HEK293 (cell line): ENCODE data around the gene VANGL1.

Experiments
- FEZF1 ChIP-seq: fragments of 450-650 bp; formaldehyde crosslinking; IDR thresholded peaks from 2 replicates; pipeline ENCODE4 v1.5.1; 2016; ENCODE audit warnings: missing biosample characterization, missing genetic modification characterization
- GLIS1 ChIP-seq: fragments of 450-650 bp; formaldehyde crosslinking; IDR thresholded peaks from 2 replicates; pipeline ENCODE4 v1.5.1; 2016; ENCODE audit warnings: missing biosample characterization, missing genetic modification characterization
- HIC1 ChIP-seq: fragments of 450-650 bp; formaldehyde crosslinking; IDR thresholded peaks from 2 replicates; pipeline ENCODE4 v1.5.1; 2016; ENCODE audit warnings: missing biosample characterization, missing genetic modification characterization
- IKZF3 ChIP-seq: fragments of 450-650 bp; IDR thresholded peaks from 2 replicates; pipeline ENCODE4 v1.5.0; 2018; ENCODE audit warnings: missing biosample characterization, mild to moderate bottlenecking, missing genetic modification characterization, moderate library complexity
- KLF1 ChIP-seq: fragments of 450-650 bp; formaldehyde crosslinking; IDR thresholded peaks from 2 replicates; pipeline ENCODE4 v1.5.1; 2016; ENCODE audit warnings: missing biosample characterization, missing genetic modification characterization
- OSR2 ChIP-seq: fragments of 450-650 bp; formaldehyde crosslinking; IDR thresholded peaks from 2 replicates; pipeline ENCODE4 v1.5.1; 2016; ENCODE audit warnings: missing biosample characterization, missing genetic modification characterization
- PATZ1 ChIP-seq: fragments of 450-650 bp; formaldehyde crosslinking; IDR thresholded peaks from 2 replicates; pipeline ENCODE4 v1.5.1; 2016; ENCODE audit warnings: missing biosample characterization, missing genetic modification characterization
- PRDM10 ChIP-seq: fragments of 450-650 bp; formaldehyde crosslinking; IDR thresholded peaks from 2 replicates; pipeline ENCODE4 v1.5.1; 2016; ENCODE audit warnings: missing biosample characterization, missing genetic modification characterization
- PRDM6 ChIP-seq: fragments of 450-650 bp; formaldehyde crosslinking; IDR thresholded peaks from 2 replicates; pipeline ENCODE4 v1.5.1; 2017; ENCODE audit warnings: missing biosample characterization, missing genetic modification characterization
- SCRT2 ChIP-seq: fragments of 450-650 bp; formaldehyde crosslinking; IDR thresholded peaks from 2 replicates; pipeline ENCODE4 v1.5.1; 2016; ENCODE audit warnings: missing biosample characterization, missing genetic modification characterization
- SP7 ChIP-seq: fragments of 450-650 bp; formaldehyde crosslinking; IDR thresholded peaks from 2 replicates; pipeline ENCODE4 v1.5.1; 2016; ENCODE audit warnings: missing biosample characterization, missing genetic modification characterization
- ZBTB20 ChIP-seq: fragments of 450-650 bp; formaldehyde crosslinking; IDR thresholded peaks from 2 replicates; pipeline ENCODE4 v1.5.1; 2016; ENCODE audit warnings: missing biosample characterization, missing genetic modification characterization
- ZNF169 ChIP-seq: fragments of 450-650 bp; formaldehyde crosslinking; IDR thresholded peaks from 2 replicates; pipeline ENCODE4 v1.5.1; 2016; ENCODE audit warnings: missing biosample characterization, missing genetic modification characterization
- ZNF175 ChIP-seq: fragments of 450-650 bp; formaldehyde crosslinking; IDR thresholded peaks from 2 replicates; pipeline ENCODE4 v1.5.1; 2016; ENCODE audit warnings: missing biosample characterization, missing genetic modification characterization
- ZNF280D ChIP-seq: fragments of 450-650 bp; formaldehyde crosslinking; IDR thresholded peaks from 2 replicates; pipeline ENCODE4 v1.5.1; 2016; ENCODE audit warnings: missing biosample characterization, missing genetic modification characterization
- ZNF292 ChIP-seq: fragments of 450-650 bp; formaldehyde crosslinking; IDR thresholded peaks from 2 replicates; pipeline ENCODE4 v1.5.1; 2016; ENCODE audit warnings: low read depth, missing biosample characterization, missing genetic modification characterization, borderline replicate concordance
- ZNF362 ChIP-seq: fragments of 450-650 bp; formaldehyde crosslinking; IDR thresholded peaks from 2 replicates; pipeline ENCODE4 v1.5.1; 2016; ENCODE audit warnings: missing biosample characterization, missing genetic modification characterization
- ZNF416 ChIP-seq: fragments of 450-650 bp; formaldehyde crosslinking; IDR thresholded peaks from 2 replicates; pipeline ENCODE4 v1.5.1; 2016; ENCODE audit warnings: missing biosample characterization, missing genetic modification characterization
- ZNF423 ChIP-seq: fragments of 450-650 bp; formaldehyde crosslinking; IDR thresholded peaks from 2 replicates; pipeline ENCODE4 v1.5.1; 2016; ENCODE audit warnings: missing biosample characterization, missing genetic modification characterization
- ZNF529 ChIP-seq: fragments of 450-650 bp; formaldehyde crosslinking; IDR thresholded peaks from 2 replicates; pipeline ENCODE4 v1.5.1; 2017; ENCODE audit warnings: missing genetic modification characterization, missing biosample characterization; ENCODE audit not compliant: insufficient replicate concordance
- ZNF600 ChIP-seq: fragments of 450-650 bp; formaldehyde crosslinking; IDR thresholded peaks from 2 replicates; pipeline ENCODE4 v1.5.1; 2016; ENCODE audit warnings: missing biosample characterization, missing genetic modification characterization
- ZNF629 ChIP-seq: fragments of 450-650 bp; formaldehyde crosslinking; IDR thresholded peaks from 2 replicates; pipeline ENCODE4 v1.5.1; 2017; ENCODE audit warnings: missing biosample characterization, missing genetic modification characterization
- ZNF660 ChIP-seq: fragments of 450-650 bp; IDR thresholded peaks from 2 replicates; pipeline ENCODE4 v1.5.1; 2018; ENCODE audit warnings: missing biosample characterization, mild to moderate bottlenecking, missing genetic modification characterization
- ZNF791 ChIP-seq: fragments of 450-650 bp; formaldehyde crosslinking; IDR thresholded peaks from 2 replicates; pipeline ENCODE4 v1.5.1; 2016; ENCODE audit warnings: missing biosample characterization, missing genetic modification characterization
- ZNF837 ChIP-seq: fragments of 450-650 bp; formaldehyde crosslinking; IDR thresholded peaks from 2 replicates; pipeline ENCODE4 v1.5.1; 2016; ENCODE audit warnings: missing biosample characterization, missing genetic modification characterization
- ZSCAN30 ChIP-seq: fragments of 450-650 bp; IDR thresholded peaks from 2 replicates; pipeline ENCODE4 v1.5.1; 2018; ENCODE audit warnings: missing biosample characterization, mild to moderate bottlenecking, missing genetic modification characterization, moderate library complexity

VANGL1 gene

GRCh38 chr1:115649964-115650363, 8.2 kb downstream of the VANGL1 start (continued):
- TF ChIP-seq ZSCAN30 (peak; percentile 50; the same call in 1 of the 2 replicates), ZNF600 (peak; percentile 82), ZNF791 (tag by site-specific recombination) (no peak), ZNF423 (peak; percentile 78), PRDM6 (tag by site-specific recombination) (peak; percentile 54; the same call in 1 of the 2 replicates), FEZF1 (tag by site-specific recombination) (peak; percentile 89), IKZF3 (tag by site-specific recombination) (peak; percentile 77), KLF1 (tag by site-specific recombination) (no peak), ZNF629 (tag by site-specific recombination) (0 out of 2 replicates have a peak, but pooled peaks have one; percentile 23), SCRT2 (tag by site-specific recombination) (peak; percentile 75), HIC1 (tag by site-specific recombination) (peak; percentile 44; the same call in 1 of the 2 replicates), SP7 (peak; percentile 25; the same call in 1 of the 2 replicates), ZNF169 (tag by site-specific recombination) (no peak), PATZ1 (tag by site-specific recombination) (0 out of 2 replicates have a peak, but pooled peaks have one; percentile 23), OSR2 (tag by site-specific recombination) (peak; percentile 83), ZNF660 (tag by site-specific recombination) (peak; percentile 17; the same call in 1 of the 2 replicates), ZBTB20 (tag by site-specific recombination) (peak; percentile 52), PRDM10 (tag by site-specific recombination) (peak; percentile 13; the same call in 1 of the 2 replicates), GLIS1 (tag by site-specific recombination) (peak; percentile 75), ZNF175 (tag by site-specific recombination) (no peak), ZNF362 (no peak), ZNF529 (tag by site-specific recombination) (no peak), ZNF280D (tag by site-specific recombination) (no peak), ZNF292 (tag by site-specific recombination) (no peak), ZNF837 (no peak), ZNF416 (tag by site-specific recombination) (no peak)
- TF ChIP-seq, all 188 proteins: peak for 21
